ENCODE measurements around the gene WDR62. TPM values are rescaled to one million over a fixed set of nuclear protein-coding genes. Genes with fewer than 3 reads are reported as not detected.

Gene WDR62
- total RNA-seq, result 3.2 TPM

DNA sequence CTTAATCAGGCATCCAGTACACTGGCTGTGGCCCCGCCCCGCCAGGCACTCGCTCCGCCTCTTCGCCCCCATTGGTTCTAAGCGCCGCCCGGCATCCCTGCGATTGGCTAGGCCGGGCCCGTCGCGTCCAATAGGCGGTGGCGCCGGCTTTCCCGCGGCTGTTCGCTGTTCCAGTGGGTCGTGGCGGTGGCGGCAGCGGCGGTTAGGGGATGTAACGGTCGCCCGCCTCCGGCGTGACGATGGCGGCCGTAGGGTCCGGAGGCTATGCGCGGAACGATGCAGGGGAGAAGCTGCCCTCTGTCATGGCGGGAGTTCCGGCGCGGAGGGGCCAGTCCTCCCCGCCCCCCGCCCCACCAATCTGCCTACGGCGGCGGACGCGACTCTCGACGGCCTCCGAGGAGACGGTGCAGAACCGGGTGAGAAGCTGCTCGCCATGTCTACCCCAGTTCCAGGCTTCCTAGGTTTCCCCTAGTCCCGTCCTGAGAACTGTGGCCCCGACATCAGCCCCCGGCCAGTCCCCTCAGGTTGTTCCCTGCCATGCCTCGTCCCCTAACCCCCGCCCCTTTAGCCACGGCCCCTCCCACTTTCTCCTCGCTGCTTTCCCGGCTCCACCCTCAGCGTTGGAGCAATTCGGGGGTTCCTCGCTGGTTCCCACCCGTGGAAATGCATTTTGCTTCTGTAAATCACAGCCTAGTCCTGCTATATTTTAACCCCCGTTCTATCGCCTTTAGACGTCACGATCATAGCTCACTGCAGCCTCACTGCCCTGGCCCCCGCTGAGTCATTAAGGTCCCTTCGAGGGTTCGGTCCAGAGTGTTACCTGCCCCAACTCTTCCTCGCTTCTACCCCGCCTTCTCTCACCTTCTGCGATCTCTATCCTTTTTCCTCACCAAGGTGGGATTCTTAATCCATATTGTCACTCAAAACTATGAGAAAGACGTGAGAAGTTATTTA lies at the start of gene WDR62:
Gene WDR62, plus strand, starts transcription at position 165 of the 954 bp plus-strand sequence. Its CDS starts 75 bp downstream, at position 240.

DNA sequence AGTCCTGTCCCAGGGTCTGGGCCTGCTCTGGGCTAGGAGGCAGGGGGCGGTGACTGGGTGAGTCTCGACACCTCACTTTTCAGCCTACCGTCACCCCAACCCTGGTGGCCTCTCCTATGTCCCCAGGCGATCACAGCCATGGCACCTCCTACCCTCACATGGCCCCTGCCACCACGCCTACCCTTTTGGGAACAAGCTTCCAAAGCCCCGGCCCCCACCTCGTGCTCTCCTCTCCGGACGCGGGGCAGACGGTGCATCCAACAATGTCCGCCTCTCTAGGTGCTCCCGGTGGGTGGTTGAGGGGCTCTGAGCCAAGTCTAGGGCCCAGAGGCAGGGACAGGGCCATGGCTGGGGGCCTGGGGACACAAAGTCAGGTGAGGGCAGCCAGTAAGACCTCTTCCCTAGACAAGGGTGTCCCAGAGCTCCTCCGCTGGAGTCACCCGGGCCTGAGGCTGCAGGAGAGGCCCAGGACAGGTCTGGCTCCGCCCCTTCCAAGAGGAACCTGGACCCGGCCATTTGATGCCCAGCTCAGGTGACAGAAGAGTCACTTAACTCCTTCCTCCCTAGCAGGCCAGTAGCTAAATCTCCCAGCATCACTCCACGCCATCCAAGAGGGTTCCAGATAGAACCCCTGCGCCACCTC lies 46.2 kb upstream of the WDR62 start, which contains the start of gene SYNE4:
Gene SYNE4, minus strand, starts transcription at position 478 of the 643 bp plus-strand sequence. Its CDS starts 132 bp downstream, at position 346.

DNA sequence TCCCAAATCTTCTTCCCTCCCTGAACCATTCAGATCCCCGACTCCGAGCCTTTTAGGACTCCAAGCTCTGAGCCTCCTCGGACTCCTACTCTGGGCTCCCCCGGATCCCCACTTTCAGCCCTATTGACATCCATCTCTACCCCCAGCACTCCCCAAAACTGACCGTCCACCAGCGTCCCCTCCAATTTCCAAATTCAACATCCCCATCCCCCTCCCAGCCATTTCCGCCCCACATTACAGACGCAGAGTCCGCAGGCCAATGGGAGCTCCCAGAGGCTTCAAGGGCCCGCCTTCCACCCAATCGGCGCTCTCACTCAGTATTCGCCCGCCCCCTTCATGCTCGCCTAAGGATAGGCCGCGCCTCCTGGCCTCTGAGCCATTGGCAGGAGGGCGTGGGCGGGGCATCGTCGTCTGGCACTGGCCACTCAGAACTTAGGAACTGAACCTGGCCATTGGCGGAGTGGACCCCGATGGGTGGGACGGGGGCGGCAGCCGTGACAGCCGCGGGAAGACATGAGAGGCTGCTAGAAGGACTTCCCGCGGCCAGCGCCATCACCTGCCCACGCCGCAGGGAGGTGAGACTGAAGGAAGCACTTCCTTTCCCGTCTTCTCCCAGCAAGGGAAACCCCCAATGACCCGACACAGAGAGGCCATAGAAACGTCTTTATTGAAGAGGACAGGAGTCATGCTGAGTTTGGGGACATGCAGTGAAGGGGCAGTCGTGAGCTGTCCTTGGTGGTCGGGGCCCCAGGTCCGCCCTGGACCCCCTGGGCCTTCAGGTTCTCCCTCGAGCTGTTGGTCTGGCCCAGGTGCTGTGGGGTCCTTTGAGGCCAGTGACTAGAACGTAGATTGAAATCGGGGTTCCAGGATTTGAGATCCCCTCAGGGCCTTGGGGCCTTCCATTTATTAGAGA lies 40.4 kb upstream of the WDR62 start, which contains the start of gene ALKBH6:
Gene ALKBH6, minus strand, starts transcription at position 202 of the 913 bp plus-strand sequence. CDS start 816 bp downstream, outside the sequence.

DNA sequence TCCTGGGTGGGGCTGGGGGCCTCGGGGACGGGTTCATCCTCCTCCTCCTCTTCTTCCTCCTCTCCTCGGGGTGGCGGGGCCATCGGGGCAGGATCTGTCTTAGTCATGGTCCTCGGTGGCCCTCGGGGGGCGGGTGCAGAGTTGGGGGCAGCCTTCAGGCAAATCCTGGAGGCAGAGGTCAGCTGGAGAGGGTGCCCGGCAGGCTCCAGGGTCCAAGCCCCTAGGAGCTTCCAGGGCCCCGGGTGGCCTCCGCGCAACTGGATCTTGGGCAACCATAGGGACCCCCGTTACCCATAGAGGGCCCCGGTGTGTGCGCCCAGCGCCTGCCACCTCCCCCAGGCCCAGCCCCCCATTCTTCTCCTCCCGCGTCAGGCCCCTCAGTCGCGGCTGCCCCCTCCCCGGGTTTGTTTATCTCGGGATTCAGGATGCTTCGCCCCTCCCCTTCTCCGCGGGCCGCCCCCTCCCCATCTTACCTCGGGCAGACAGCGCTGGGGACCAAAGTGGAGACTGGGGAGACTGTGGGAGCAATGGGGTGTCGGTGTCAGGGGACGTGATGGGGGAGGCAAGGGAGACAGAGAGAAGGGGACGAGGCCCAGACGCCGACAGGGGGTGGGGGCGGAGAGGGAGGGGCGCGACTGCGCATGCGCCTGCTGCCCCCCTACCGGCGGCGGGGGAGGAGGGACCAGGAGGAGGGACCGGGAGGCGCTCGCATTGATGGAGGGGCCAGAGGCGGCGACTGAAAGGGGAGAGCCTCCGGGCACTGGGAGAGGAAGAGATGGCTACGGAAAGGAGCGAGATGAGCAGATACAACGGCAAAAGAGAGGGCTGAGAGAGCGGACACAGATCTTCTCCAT lies 22.2 kb upstream of the WDR62 start, which contains the start of gene CLIP3:
Gene CLIP3, minus strand, starts transcription at position 623 of the 854 bp plus-strand sequence. Its CDS starts 516 bp downstream, at position 107.

DNA sequence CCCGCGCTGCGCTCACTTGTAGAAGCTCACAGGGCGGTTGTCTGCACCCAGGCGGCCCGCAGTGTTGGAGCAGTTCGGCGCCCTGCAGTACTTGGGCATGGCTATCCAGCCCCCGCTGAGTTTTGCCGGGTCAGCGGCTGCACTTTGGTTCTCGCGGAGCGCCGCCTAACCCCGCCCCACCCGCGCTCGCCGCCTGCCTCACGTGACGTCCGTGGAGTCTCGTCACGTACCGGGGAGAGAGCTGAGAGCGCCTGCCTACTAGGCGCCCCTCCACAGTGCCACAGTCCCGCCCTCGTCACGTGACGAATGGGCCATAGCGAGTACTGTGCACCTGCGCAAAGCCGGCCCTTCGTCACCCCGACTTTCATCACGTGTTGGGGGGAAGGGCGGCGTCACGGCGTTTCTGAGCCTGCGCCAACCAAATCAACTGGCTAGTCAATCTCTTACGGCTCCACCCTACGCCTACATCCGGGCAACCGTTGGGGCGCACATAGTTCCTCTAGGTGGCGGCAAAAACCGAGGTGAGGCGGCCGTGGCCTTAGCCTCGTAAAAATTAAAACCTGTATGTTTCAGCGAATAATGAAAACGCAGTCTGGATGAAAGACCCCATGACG lies 471 bp upstream of the WDR62 start, which contains the start of gene THAP8:
Gene THAP8, minus strand, starts transcription at position 167 of the 614 bp plus-strand sequence. Its CDS starts 68 bp downstream, at position 99.

DNA sequence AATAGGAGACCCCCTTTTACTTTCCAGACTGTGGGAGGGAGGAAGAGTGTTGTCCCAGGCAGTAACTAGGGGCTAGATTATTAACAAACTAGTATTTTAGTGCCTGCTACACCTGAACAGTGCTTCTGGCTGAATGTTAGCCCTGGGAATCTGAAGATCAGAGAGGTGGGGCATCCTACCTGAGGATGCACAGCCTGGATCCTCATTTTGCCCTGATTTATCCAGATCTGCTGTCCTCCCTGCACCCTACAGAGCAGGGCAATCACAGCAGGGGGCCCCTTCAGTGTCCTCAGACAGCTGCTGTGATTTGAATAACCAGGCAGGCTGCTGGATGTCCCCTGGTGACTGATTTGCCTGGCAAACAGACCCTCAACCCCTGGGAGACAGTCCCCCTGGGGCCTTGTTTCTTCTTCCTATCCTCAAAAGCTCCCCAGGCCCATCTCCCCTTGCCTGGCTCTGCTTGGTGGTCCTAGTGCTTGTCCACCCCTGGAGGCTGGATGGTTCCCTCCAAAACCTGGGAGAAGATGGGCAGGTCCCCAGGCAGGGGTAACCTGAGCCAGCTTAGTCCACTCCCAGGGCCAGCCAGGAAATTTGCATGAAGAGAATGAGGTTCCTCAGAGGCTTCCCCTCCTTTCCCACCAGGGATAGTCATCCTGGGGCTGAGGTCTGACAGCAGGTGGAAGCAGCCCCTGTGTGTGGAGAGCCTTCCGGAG lies 55.9 kb downstream of the WDR62 start, which contains the start of gene OVOL3:
Gene OVOL3, plus strand, starts transcription at position 657 of the 713 bp plus-strand sequence. CDS start 60 bp downstream, outside the sequence.

DNA sequence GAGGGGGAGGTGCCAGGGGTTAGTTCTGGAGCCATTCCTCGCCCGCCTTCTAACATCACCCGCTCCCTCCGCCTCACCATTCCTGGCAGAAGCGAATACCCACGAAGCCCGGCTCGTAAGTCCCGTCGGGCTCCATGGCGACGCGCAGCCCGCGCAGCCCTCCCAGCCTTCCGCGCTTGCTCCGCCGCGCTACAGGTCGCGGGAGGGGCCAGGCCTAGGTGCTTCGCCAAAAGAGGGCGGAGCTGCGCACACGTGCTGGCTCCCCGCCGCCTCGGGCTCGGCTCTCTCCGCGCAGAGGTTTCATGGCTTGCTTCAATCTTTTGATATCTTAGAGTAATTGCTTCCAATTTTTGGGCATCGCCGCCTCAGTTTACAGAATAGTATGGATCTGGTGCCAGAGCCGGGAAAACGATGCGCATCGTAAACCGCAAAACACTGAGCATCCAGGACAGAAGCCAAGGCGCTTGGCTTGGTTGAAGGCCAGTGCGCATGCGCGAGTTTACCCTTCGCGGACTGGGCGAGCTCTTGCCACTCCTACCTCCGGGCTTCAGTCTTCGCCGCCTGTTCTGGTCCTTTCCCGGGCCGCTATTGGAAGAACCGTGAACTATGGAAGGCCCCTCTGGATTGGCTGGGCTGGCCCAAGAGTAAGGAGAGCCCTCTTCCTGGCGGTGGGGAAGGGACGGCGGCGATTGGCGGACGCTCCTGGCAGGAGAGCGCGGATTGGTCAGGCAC lies 60.2 kb downstream of the WDR62 start, which contains the start of gene POLR2I:
Gene POLR2I, minus strand, starts transcription at position 155 of the 732 bp plus-strand sequence. Its CDS starts 19 bp downstream, at position 136.

DNA sequence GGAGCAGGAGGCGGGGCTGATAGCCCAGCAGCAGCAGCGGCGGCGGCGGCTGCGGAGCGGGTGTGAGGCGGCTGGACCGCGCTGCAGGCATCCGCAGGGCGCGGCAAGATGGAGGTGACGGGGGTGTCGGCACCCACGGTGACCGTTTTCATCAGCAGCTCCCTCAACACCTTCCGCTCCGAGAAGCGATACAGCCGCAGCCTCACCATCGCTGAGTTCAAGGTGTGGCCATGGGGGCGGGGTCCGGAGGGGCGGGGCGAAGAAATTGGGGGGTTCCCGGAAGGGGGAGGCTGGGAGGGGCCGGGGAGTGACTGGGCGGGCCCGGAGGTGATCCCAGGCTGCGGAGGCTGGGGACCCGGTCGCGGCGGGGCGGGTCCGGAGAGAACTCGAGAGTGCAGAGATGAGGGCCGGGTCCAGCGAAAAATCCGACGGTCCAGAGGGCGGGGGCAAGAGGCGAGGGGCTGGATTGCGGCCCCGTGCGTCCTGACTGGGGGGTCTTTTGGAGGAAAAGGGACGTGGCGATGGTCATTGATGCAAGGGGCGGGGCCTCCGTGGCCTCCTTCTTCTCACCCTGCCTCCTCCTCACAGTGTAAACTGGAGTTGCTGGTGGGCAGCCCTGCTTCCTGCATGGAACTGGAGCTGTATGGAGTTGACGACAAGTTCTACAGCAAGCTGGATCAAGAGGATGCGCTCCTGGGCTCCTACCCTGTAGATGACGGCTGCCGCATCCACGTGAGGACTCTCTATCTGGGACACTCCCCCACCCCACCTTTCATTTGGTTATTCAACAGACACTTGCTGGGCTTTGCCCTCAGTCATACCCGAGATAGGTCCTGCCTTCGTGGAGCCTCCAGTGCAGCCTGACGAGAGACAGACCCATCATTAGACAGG lies 61.0 kb downstream of the WDR62 start, which contains the start of gene TBCB:
Gene TBCB, plus strand, starts transcription at position 16 of the 891 bp plus-strand sequence. Its CDS starts 93 bp downstream, at position 109.

DNA sequence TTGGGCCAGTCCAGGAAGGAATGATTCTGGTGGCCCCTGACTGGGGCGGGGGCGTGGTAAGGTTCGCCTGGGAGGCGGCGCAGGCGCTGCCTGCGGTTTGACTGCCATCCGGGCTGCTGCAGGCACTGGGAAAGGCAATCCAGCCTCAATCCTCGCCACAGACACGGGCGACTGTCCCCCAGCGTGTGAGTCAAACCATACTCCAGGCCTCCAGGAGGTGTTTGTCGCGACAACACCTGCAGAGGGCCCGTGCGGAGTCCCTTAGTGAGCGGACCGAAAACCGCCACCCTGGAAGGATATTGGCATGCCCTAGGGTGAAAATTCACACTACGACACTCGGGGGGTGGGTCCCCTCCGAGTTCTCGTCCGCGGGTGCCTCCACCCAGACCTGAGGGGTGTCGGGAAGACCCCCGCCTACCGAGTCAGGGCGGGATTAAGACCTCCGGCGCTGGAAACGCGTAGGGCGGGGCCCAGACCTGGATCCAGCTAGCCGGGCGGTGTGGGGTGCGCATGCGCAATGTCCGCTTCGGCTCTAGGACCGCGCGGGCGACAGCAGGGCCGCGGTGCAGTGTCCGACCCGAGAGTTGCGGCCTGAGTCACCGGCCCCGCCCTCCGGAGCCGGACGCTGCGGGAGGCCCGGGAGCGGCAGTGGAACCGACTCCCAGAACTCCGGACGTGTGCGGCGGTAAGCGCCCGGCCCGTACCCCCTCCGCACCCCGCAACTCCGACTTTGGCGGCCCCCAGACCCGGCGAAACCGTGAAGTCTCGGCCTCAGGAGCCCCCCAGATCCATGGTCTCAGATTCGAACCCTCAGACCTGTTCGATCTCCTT lies 85.0 kb downstream of the WDR62 start, which contains the start of gene CAPNS1:
Gene CAPNS1, plus strand, starts transcription at position 594 of the 831 bp plus-strand sequence. CDS start 946 bp downstream, outside the sequence.

DNA sequence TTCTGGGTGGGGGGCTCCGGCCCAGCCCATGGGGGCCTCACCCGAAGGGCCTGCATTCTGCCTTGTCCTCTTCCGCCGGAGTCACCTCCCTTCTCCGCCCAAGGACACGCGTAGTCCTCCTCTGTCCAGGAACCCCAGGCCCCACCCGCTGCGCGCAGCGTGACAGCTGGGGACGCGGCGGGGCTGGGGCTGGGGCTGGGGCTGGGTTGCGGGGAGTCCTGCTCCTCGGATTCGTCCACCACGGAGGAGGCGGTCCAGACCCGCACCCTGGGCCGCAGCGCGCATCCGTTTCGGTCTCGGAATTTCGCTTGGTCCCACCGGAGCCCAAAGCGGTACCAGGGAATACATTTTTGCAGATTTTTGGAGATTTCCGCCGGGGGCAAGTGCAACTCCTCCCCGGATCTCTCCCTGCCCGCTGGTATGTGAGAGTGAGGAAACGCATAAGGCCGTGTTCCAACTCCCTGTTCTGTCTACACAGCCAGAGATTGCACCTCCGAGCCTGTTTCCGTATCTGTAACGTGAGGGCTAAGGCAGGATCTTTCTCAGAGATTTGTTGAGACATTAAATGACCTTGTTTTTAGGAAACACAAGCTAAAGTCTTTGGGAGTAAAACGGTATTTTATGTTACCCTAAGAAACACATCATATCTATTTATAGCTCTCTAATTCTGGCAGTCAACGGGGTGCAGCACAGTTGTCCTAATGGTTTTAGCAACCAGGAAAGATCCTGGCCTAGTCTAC lies 97.8 kb downstream of the WDR62 start, which contains the start of gene COX7A1:
Gene COX7A1, minus strand, starts transcription at position 96 of the 740 bp plus-strand sequence. Its CDS starts 40 bp downstream, at position 56.

Other genes with a start within 250 kb of the WDR62 start
- gene PRODH2, start 242.1 kb upstream of the WDR62 start, total RNA-seq, result 14.4 TPM
- 32.8 TPM for gene NPHS1, start 202.4 kb upstream of the WDR62 start, total RNA-seq
- 3.9 TPM for gene KIRREL2, start 198.0 kb upstream of the WDR62 start, total RNA-seq
- 10.3 TPM for gene APLP1, start 186.3 kb upstream of the WDR62 start, total RNA-seq
- gene NFKBID, start 154.4 kb upstream of the WDR62 start, total RNA-seq, result 12.7 TPM
- gene HCST, start 152.4 kb upstream of the WDR62 start, total RNA-seq, result 6.9 TPM
- 24.3 TPM for gene TYROBP, start 146.6 kb upstream of the WDR62 start, total RNA-seq
- 9.9 TPM for gene LRFN3, start 118.5 kb upstream of the WDR62 start, total RNA-seq
- 15.9 TPM for gene SDHAF1, start 59.7 kb upstream of the WDR62 start, total RNA-seq
- gene SYNE4, start 46.1 kb upstream of the WDR62 start, total RNA-seq, result 7.4 TPM
- gene ALKBH6, start 40.7 kb upstream of the WDR62 start, total RNA-seq, result 10.3 TPM
- 25.7 TPM for gene CLIP3, start 22.0 kb upstream of the WDR62 start, total RNA-seq
- 6.7 TPM for gene THAP8, start 612 bp upstream of the WDR62 start, total RNA-seq
- gene OVOL3, start 56.2 kb downstream of the WDR62 start, total RNA-seq, result not detected
- gene POLR2I, start 60.0 kb downstream of the WDR62 start, total RNA-seq, result 56.9 TPM
- gene TBCB, start 60.6 kb downstream of the WDR62 start, total RNA-seq, result 89.8 TPM
- 217 TPM for gene CAPNS1, start 85.2 kb downstream of the WDR62 start, total RNA-seq
- gene COX7A1, start 97.5 kb downstream of the WDR62 start, total RNA-seq, result 36.9 TPM
- gene ZNF565, start 159.8 kb downstream of the WDR62 start, total RNA-seq, result 6.7 TPM
- 87.3 TPM for gene ZNF146, start 160.2 kb downstream of the WDR62 start, total RNA-seq